A549 (cell line): ENCODE measurements around the gene ZMAT3. TPM values are rescaled to one million over a fixed set of nuclear protein-coding genes. Genes with fewer than 3 reads are reported as not detected.

Experiments used
- ATAC-seq, 2 experiments: fragments of 200-7000 bp in 1 of 2; fragments of >200 bp in 1 of 2; cut with Nextera tagmentation in 1 of 2; cut with Tn5 transposase in 1 of 2; 3 replicates each; pipeline versions ENCODE4 v1.8.0 to v1.9.1; 2018 to 2020; ENCODE audit warnings: mild to moderate bottlenecking in 1 of 2, moderate library complexity in 1 of 2
- CTCF ChIA-PET: fragments of 300-600 bp; sonication (Branson Sonifier 250); formaldehyde crosslinking; extraction: SDS; loops from one replicate; lab custom pipeline; 2021; ENCODE audit warnings: antibody characterized with exemption, inconsistent platforms; lab: Yijun Ruan, JAX
- POLR2A ChIA-PET: fragments of 350-600 bp; formaldehyde crosslinking; extraction: SDS; loops from one replicate; lab custom pipeline; 2021; ENCODE audit warnings: antibody characterized with exemption, inconsistent platforms; lab: Yijun Ruan, JAX
- DNase-seq, 2 experiments: peaks; one replicate each; pipeline versions ENCODE4 v3.0.0 to v3.0.0-alpha.2; 2011 to 2016; ENCODE audit warnings: low read depth in 1 of 2, low spot score in 1 of 2
- FAIRE-seq: peaks from 2 replicates; lab custom pipeline; 2011; peaks lifted over from hg19 to GRCh38; lab: Jason Lieb, UNC
- H3K27ac ChIP-seq, 2 experiments: fragments of >200 bp; sonication (Bioruptor Twin); formaldehyde crosslinking; 3 replicates each; pipeline ENCODE4 v1.5.1; 2016 to 2017
- H3K4me1 ChIP-seq: fragments of >200 bp; sonication (Bioruptor Twin); formaldehyde crosslinking; 3 replicates; pipeline ENCODE4 v1.6.1; 2016
- H3K4me2 ChIP-seq: fragments of >200 bp; sonication (Bioruptor Twin); formaldehyde crosslinking; 3 replicates; pipeline ENCODE4 v1.6.1; 2016
- H3K4me3 ChIP-seq: fragments of >200 bp; sonication (Bioruptor Twin); formaldehyde crosslinking; 3 replicates; pipeline ENCODE4 v1.5.1; 2016
- H3K9me3 ChIP-seq: fragments of >200 bp; sonication (Bioruptor Twin); formaldehyde crosslinking; 3 replicates; pipeline ENCODE4 v1.6.1; 2016
- CHD2 ChIP-seq: fragments of 150-350 bp; IDR thresholded peaks from 2 replicates; pipeline ENCODE4 v1.6.1; 2014; ENCODE audit warnings: low read length; ENCODE audit not compliant: partially characterized antibody
- CHD4 ChIP-seq: fragments of 200-600 bp; sonication (generic); IDR thresholded peaks from 2 replicates; pipeline ENCODE4 v1.6.1; 2016; ENCODE audit warnings: antibody characterized with exemption, mild to moderate bottlenecking, borderline replicate concordance
- CTCF ChIP-seq: fragments of >200 bp; sonication (Bioruptor Twin); formaldehyde crosslinking; IDR thresholded peaks from 3 replicates; pipeline ENCODE4 v1.5.1; 2016
- EHF ChIP-seq: fragments of 250-450 bp; sonication (Bioruptor Pico); IDR thresholded peaks from 2 replicates; pipeline ENCODE4 v1.5.0; 2020; ENCODE audit warnings: mild to moderate bottlenecking
- ELK1 ChIP-seq: fragments of 150-350 bp; IDR thresholded peaks from 2 replicates; pipeline ENCODE4 v1.6.1; 2014; ENCODE audit warnings: low read depth, mild to moderate bottlenecking, low read length
- EP300 ChIP-seq, 2 experiments: fragments of >200 bp; sonication (Bioruptor Twin); formaldehyde crosslinking; IDR thresholded peaks; 2 replicates in 1 of 2; 3 replicates in 1 of 2; pipeline ENCODE4 v1.6.1; 2016 to 2017
- ESRRA ChIP-seq: fragments of 150-350 bp; IDR thresholded peaks from 2 replicates; pipeline ENCODE4 v1.6.1; 2014; ENCODE audit warnings: mild to moderate bottlenecking, low read length, borderline replicate concordance
- GATA3 ChIP-seq: IDR thresholded peaks from 2 replicates; pipeline ENCODE4 v1.6.1; 2012; ENCODE audit warnings: borderline replicate concordance
- HEYL ChIP-seq: fragments of 250-450 bp; sonication (Bioruptor Pico); IDR thresholded peaks from 2 replicates; pipeline ENCODE4 v1.8.0; 2021; ENCODE audit warnings: mild to moderate bottlenecking, moderate library complexity
- HOXB13 ChIP-seq: fragments of 250-450 bp; sonication (Bioruptor Pico); IDR thresholded peaks from 2 replicates; pipeline ENCODE4 v1.5.0; 2020; ENCODE audit warnings: low read depth, mild to moderate bottlenecking, moderate library complexity
- HOXB5 ChIP-seq: fragments of 250-450 bp; sonication (Bioruptor Pico); IDR thresholded peaks from 2 replicates; pipeline ENCODE4 v1.5.0; 2020; ENCODE audit warnings: mild to moderate bottlenecking, moderate library complexity
- JUNB ChIP-seq: fragments of >200 bp; sonication (Bioruptor Twin); formaldehyde crosslinking; IDR thresholded peaks from 2 replicates; pipeline ENCODE4 v1.6.1; 2016
- KDM1A ChIP-seq: fragments of 200-600 bp; sonication (generic); IDR thresholded peaks from 2 replicates; pipeline ENCODE4 v1.6.1; 2016; ENCODE audit warnings: low read depth, mild to moderate bottlenecking
- KDM5A ChIP-seq: fragments of 200-600 bp; sonication (generic); IDR thresholded peaks from 2 replicates; pipeline ENCODE4 v1.6.1; 2016; ENCODE audit warnings: antibody characterized with exemption, mild to moderate bottlenecking
- MAFK ChIP-seq: fragments of 450-650 bp; IDR thresholded peaks from 2 replicates; pipeline ENCODE4 v1.6.1; 2014; ENCODE audit not compliant: partially characterized antibody
- MYC ChIP-seq: IDR thresholded peaks from 2 replicates; pipeline ENCODE4 v1.6.1; 2012; ENCODE audit warnings: mild to moderate bottlenecking, inconsistent platforms, low read length, improper control_type of control experiment, borderline replicate concordance
- NFE2L2 ChIP-seq: fragments of 150-350 bp; conservative IDR thresholded peaks from 2 replicates; pipeline ENCODE4 v1.6.1; 2014; ENCODE audit warnings: low read length
- NR3C1 ChIP-seq: fragments of >200 bp; sonication (Bioruptor Twin); formaldehyde crosslinking; IDR thresholded peaks from 3 replicates; pipeline ENCODE4 v1.6.1; 2017
- POLR2A ChIP-seq: IDR thresholded peaks from 2 replicates; pipeline ENCODE4 v1.6.1; 2012; ENCODE audit warnings: mild to moderate bottlenecking, low read length
- RCOR1 ChIP-seq: fragments of 150-350 bp; IDR thresholded peaks from 2 replicates; pipeline ENCODE4 v1.6.1; 2014; ENCODE audit warnings: antibody characterized with exemption, low read length, low read depth
- RNF2 ChIP-seq: fragments of 200-600 bp; sonication (generic); IDR thresholded peaks from 2 replicates; pipeline ENCODE4 v1.6.1; 2016; ENCODE audit warnings: low read depth, mild to moderate bottlenecking, antibody characterized with exemption, moderate library complexity, borderline replicate concordance
- ZSCAN20 ChIP-seq: fragments of 250-450 bp; sonication (Bioruptor Pico); IDR thresholded peaks from 2 replicates; pipeline ENCODE4 v1.8.0; 2022; ENCODE audit warnings: mild to moderate bottlenecking, moderate library complexity
- WGBS: methylation state at CpG from one replicate; pipeline ENCODE4 v1.1.6; 2017; ENCODE audit errors: missing lambda C conversion rate; 5-methylcytosine and 5-hydroxymethylcytosine counted together
- polyA plus RNA-seq, 4 experiments: library from polyadenylated mRNA; depleted of rRNA in 3 of 4; stranded (reverse); fragments of >200 nt; fragmentation: RNase III in 1 of 4; extraction: RNeasy Plus Mini Kit Qiagen cat#74134 plus additional on column Dnase treatment in 1 of 4; gene quantifications; 2 replicates in 3 of 4; 3 replicates in 1 of 4; pipeline ENCODE4 v1.2.3, GENCODE V29; 2011 to 2017
- TF ChIP-seq, protein P1 (sequence below): fragments of 250-450 bp; sonication (Bioruptor Pico); IDR thresholded peaks from 2 replicates; pipeline ENCODE4 v1.5.0; 2021; ENCODE audit warnings: mild to moderate bottlenecking, moderate library complexity, borderline replicate concordance
- TF ChIP-seq, protein P2 (sequence below): fragments of 200-600 bp; sonication (generic); IDR thresholded peaks from 2 replicates; pipeline ENCODE4 v1.6.1; 2016; ENCODE audit warnings: antibody characterized with exemption, mild to moderate bottlenecking, moderate library complexity

The ZMAT3 gene
- polyA plus RNA-seq, 2 of the 4 experiments (the other 2 are of a cell fraction), result 5.7 to 12.2 TPM

DNA sequence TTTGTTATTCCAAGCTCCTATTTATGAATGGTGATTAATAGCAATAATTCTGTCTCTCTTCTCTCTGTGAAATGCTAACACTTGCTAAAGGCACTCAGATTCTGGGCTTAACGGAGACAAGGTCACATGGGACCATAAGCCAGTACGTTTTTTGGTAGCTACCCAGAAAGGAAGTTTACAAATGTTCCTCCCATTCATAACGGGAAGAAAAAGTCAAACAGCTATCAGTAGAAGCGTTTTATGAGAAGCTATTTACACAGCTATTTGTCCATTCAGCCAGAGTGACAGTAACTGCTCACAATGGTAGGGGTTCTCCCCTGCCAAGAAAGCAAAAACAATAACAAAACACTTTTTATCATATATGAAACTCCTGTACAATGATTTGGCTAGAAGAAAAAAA, 51.5 kb downstream of the ZMAT3 start:
- POLR2A ChIA-PET, result no interaction called here

GRCh38 chr3:179018808-179019207, 52.8 kb downstream of the ZMAT3 start:
- H3K27ac ChIP-seq, result no peak overlapping the region
- H3K4me2 ChIP-seq, result no peak overlapping the region
- ATAC-seq (no peak), FAIRE-seq (no peak), DNase-seq (no peak)
- POLR2A ChIA-PET, result interaction anchor here (0.7 kb wide), 1 partner anchor 52 kb away, joined by 3 read pairs; the partner anchor contains the start of gene ZMAT3
- H3K4me3 ChIP-seq, result no peak overlapping the region
- TF ChIP-seq ZSCAN20 (CRISPR knock-in tag) (no peak), KDM1A (no peak), EHF (CRISPR knock-in tag) (no peak), NFE2L2 (no peak), KDM5A (no peak), ELK1 (no peak), HEYL (CRISPR knock-in tag) (no peak), RCOR1 (no peak), MAFK (no peak), GATA3 (no peak), HOXB13 (CRISPR knock-in tag) (no peak), MYC (no peak), CTCF (no peak), ESRRA (no peak)
- TF ChIP-seq, protein P1, sequence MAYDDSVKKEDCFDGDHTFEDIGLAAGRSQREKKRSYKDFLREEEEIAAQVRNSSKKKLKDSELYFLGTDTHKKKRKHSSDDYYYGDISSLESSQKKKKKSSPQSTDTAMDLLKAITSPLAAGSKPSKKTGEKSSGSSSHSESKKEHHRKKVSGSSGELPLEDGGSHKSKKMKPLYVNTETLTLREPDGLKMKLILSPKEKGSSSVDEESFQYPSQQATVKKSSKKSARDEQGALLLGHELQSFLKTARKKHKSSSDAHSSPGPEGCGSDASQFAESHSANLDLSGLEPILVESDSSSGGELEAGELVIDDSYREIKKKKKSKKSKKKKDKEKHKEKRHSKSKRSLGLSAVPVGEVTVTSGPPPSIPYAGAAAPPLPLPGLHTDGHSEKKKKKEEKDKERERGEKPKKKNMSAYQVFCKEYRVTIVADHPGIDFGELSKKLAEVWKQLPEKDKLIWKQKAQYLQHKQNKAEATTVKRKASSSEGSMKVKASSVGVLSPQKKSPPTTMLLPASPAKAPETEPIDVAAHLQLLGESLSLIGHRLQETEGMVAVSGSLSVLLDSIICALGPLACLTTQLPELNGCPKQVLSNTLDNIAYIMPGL (CRISPR knock-in tag), result no peak
- peaks cover 3% of the 10 kb centered on the region; the same call in 1 of the 3 replicates for H3K4me1 ChIP-seq
- 89% methylated on average over 1 of the region's 1 CpG for WGBS
- CTCF ChIA-PET, result interaction anchor here (0.6 kb wide), 1 partner anchor 309 kb away, joined by 3 read pairs; no protein-coding TSS in a partner anchor
- H3K9me3 ChIP-seq, result no peaks in the 10 kb centered on the region

More for the DNA sequence above, 51.5 kb downstream of the ZMAT3 start:
- WGBS, result 55% methylated on average over 4 of the region's 4 CpGs
- no peak overlapping the region for H3K27ac ChIP-seq
- H3K4me2 ChIP-seq, result no peak overlapping the region
- TF ChIP-seq, protein P2, sequence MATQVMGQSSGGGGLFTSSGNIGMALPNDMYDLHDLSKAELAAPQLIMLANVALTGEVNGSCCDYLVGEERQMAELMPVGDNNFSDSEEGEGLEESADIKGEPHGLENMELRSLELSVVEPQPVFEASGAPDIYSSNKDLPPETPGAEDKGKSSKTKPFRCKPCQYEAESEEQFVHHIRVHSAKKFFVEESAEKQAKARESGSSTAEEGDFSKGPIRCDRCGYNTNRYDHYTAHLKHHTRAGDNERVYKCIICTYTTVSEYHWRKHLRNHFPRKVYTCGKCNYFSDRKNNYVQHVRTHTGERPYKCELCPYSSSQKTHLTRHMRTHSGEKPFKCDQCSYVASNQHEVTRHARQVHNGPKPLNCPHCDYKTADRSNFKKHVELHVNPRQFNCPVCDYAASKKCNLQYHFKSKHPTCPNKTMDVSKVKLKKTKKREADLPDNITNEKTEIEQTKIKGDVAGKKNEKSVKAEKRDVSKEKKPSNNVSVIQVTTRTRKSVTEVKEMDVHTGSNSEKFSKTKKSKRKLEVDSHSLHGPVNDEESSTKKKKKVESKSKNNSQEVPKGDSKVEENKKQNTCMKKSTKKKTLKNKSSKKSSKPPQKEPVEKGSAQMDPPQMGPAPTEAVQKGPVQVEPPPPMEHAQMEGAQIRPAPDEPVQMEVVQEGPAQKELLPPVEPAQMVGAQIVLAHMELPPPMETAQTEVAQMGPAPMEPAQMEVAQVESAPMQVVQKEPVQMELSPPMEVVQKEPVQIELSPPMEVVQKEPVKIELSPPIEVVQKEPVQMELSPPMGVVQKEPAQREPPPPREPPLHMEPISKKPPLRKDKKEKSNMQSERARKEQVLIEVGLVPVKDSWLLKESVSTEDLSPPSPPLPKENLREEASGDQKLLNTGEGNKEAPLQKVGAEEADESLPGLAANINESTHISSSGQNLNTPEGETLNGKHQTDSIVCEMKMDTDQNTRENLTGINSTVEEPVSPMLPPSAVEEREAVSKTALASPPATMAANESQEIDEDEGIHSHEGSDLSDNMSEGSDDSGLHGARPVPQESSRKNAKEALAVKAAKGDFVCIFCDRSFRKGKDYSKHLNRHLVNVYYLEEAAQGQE, result no peak
- no peak for TF ChIP-seq HOXB5 (CRISPR knock-in tag)
- no peak for TF ChIP-seq POLR2A
- TF ChIP-seq HEYL (CRISPR knock-in tag), result no peak
- TF ChIP-seq RNF2, result no peak
- TF ChIP-seq EP300 (IDR thresholded peaks at IDR 0.05), result no peak
- no peak for TF ChIP-seq NR3C1
- no peak for TF ChIP-seq CHD4
- TF ChIP-seq CTCF, result no peak
- no peak for TF ChIP-seq CHD2
- no peak for TF ChIP-seq JUNB
- TF ChIP-seq ESRRA, result no peak
- no peak overlapping the region for H3K4me3 ChIP-seq
- FAIRE-seq (no peak), DNase-seq (no peak), ATAC-seq (no peak)
- no peaks in the 10 kb centered on the region for H3K9me3 ChIP-seq
- peaks cover 3% of the 10 kb centered on the region; the same call in 1 of the 3 replicates for H3K4me1 ChIP-seq
- CTCF ChIA-PET, result no interaction called here
